Hematopoietic multipotent progenitor cell treated with erythropoietin and hydrocortisone succinate and interleukin-3 and kit ligand, for 17 days (in vitro differentiated cells): ENCODE data around the gene TCF12.
"Not testable (repeated sequence)": the region's sequence is repeated elsewhere in the genome, so short reads cannot be mapped to it uniquely, and the experiment has no call there.

Experiments used
- DNase-seq: peaks from one replicate; pipeline ENCODE4 v3.0.0-alpha.2; 2015; ENCODE audit warnings: low spot score

Gene TCF12

DNA sequence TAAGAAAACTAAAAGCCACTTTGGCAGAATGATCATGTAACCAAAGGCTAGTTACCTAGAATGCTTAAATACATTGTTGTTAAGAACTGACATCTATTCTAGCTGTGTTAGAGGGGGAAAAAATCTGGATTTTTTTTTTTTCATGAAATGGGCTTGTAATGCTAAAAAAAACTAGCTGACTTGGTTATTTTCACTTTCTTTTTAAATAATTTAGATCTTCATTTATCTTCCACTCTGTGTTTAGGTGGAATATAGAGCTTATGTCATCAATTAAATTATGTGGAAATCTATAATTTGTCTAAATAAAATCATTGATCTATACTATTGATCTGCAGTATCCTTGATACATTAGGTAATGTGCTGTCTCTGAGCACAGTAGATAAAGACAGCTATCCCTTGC is 217.4 kb downstream of the TCF12 start:
- DNase-seq: no peak

DNA sequence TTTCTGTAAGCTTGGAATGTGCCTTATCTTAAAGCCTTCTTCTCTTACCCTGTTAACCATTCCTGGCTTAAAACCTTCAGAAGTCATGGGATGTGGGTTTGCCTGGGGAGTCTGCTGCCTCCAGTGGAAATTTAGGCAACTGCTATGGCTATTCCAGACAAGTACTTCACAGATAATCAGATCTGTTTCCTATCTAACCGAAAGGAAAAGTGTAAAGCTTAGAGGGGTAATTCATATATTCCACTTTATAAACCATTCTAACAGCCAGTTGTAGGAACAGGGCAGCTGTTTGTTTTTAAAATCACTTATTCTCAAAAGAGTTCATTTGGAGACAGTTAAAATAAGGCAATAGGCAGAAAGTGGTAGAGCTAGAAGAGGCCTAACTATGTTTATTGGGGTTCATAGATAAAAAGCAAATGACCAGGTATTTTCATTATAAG is 219.9 kb downstream of the TCF12 start:
- no peak for DNase-seq

DNA sequence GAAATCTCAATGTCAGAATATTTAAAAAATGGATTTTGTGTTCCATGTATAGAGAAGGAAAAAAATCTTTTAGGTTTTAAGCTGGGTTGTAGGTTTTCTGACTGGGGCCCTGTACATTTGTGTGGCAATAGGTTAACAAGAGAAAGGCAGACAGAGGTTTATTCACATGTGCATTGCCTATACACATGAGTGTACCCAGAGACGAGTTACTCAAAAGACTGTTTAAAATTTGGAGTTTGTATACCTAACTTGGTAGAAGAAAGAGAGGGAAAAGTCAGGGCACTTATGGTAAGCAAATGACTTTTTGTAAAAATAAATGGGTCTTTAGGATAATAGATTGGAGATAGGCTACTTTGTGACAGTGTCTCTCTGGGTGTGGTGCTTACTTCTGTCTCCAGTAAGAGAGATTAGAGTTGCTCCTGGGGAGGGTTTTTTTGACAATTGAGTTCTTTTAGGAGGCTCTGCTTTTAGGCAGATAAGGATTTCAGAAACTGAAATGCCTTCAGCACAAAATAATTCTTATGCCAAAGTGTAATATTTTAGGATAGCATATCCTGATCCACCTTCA is 225.2 kb downstream of the TCF12 start:
- peak; percentile 12 for DNase-seq

DNA sequence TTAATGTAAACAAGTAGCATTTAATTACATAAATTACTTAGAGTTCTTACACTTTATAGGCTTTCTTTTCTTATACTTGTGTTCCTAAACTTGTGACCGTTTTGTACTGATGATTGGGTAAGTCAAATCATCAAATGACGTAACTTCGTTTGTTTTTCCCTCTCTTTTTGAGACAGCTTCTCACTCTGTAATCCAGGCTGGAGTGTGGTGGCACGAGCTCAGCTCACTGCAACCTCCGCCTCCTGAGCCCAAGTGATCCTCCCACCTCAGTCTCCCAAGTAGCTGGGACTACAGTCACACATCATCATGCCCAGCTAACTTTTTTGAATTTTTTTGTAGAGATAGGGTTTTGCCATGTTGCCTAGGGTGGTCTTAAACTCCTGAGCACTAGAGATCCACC is 226.0 kb downstream of the TCF12 start:
- no peak for DNase-seq

DNA sequence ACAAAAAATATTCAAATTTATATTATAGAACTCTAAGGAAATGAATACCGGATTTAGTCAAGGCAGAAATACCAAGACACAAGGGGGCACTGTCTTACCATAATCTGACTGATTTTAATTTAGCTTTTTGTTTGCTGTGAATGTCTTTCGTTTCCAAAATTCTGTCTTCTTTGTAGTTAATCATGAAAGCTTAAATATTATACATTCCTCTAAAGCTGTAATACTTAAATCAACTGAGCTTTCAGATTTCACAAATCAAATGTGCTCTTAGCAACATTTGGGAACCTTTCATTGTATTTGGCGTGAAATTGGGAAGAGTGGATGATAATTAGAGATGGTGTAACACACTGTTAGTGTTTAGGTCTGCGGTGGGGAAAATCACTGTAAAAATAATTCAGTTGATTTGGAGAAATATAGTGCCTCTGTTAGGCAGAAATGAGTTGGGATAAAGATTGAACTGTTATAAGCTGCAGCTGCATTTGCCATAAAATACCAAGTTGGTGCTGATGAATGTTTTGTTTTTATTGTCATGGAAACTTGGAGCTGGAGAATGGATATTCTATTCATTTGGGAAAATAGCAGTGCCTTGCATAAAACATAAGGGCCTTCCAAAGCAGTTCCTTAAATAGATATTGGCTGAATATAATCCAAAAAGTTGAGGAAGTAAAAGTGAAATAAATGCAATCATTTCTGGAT is 228.2 kb downstream of the TCF12 start:
- peak; percentile 45 for DNase-seq

DNA sequence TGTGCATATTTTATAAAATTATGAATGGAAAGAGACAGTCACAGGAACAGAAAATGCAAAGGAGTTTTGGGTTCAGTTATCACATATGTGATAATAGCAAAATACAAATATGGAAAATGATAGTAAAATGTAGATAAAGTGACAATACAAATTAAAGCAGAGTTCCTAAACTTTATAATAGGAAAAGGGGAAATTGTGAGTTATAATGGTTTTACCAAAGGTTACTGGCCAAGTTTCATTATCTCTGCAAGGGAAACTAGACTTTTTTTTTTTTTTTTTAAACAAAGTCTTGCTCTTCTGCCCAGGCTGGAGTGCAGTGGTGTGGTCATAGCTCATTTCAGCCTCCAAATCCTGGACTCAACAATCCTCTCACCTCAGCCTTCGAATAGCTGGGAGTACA is 229.2 kb downstream of the TCF12 start:
- no peak for DNase-seq

DNA sequence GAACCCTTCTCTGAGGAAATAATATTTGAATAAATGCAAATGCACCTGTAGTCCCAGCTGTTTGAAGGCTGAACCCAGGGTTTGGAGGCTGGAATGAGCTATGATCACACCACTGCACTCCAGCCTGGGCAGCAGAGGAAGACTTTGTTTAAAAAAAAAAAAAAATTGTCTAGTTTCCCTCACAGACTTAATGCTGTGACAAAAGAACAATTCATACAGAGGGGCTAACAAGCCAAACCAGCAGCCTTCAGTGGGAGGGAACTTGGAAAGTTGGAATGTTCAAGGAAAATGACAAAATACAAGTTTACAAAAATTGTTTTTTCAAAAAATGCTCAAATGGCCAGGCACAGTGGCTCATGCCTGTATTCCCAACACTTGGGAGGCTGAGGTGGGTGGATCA is 229.8 kb downstream of the TCF12 start:
- no peak for DNase-seq

DNA sequence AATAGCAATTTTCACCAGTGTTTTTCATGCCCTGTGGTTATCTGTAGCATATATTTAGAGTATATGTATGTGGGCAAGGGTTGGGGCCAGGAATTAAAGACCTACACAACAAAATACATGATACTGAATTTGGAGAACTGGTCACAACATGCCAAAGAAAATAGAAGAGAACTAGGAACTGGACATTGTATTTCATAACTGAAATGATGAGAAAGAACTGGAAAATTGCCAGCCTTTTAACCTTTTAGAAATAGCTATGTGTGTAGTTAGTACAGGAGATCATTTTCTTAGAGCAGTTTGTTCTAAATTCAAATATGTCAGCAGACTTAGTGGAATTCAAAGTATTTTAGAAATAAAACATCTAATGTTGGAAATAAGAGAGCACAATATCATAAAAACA is 230.8 kb downstream of the TCF12 start:
- no peak for DNase-seq

DNA sequence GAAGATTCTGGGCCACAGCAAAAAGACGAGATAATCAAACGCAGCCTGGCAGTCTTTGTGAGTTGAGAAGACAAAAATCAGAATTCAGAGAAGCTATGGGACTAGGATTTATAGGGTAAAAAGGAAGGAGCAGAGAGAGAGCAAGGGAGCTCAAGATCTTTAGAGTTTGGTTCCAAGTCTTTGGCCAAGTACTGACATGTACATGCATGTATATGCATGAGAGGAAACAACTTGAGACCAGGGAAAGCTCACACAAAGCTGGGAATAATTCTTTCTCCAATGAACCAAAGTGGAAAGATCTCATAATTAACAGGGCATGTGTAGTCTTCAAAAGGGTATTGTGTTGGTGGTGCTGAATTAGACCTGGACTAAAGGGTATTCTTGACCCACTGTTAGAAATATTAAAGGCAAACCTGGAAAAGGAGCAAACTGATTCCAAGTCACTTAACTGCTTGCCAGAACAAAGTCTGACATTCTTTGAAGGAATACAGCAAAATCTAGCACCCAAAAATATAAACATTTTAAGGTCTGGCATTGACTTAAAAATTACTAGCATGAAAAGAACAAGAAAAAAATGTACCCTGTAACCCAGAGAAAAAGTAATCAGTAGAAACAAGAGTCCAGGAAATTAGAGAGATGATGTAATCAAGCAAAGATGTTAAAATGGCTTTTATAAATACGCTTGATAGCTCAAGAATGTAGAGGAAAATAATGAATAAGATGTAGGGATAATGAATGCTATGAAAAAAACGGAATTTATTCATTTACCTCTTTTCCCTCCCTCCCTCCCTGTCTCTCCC is 231.8 kb downstream of the TCF12 start:
- no peak for DNase-seq

DNA sequence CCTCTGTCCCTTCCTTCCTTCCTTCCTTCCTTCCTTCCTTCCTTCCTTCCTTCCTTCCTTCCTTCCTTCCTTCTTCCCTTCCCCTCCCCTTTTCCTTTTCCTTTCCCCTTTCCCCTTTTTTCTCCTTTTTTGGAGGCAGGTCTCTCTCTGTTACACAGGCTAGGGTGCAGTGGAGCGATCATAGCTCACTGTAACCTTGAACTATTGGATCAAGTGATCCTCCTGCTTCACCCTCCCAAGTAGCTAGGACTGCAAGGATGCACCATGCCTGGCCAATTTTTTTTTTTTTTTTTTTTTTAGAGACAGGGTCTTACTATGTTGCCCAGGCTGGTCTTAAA is 232.4 kb downstream of the TCF12 start:
- not testable (repeated sequence) for DNase-seq

DNA sequence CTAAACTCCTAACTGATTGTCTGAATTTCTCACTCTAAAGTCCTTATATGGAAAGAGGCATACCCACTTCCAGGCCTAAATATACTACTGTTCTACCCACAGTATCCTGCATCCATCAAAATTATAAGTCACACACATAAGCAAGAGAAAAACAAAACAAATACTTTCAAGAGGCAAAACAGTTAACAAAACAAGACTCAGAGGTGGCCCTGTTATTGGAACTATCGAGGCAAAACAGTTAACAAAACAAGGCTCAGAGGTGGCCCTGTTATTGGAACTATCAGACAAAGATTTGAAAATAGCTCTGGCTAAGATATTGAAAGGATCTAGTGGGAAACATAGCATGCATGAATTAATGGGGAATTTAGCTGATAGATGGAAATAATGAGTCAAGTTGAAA is 233.7 kb downstream of the TCF12 start:
- DNase-seq: no peak

DNA sequence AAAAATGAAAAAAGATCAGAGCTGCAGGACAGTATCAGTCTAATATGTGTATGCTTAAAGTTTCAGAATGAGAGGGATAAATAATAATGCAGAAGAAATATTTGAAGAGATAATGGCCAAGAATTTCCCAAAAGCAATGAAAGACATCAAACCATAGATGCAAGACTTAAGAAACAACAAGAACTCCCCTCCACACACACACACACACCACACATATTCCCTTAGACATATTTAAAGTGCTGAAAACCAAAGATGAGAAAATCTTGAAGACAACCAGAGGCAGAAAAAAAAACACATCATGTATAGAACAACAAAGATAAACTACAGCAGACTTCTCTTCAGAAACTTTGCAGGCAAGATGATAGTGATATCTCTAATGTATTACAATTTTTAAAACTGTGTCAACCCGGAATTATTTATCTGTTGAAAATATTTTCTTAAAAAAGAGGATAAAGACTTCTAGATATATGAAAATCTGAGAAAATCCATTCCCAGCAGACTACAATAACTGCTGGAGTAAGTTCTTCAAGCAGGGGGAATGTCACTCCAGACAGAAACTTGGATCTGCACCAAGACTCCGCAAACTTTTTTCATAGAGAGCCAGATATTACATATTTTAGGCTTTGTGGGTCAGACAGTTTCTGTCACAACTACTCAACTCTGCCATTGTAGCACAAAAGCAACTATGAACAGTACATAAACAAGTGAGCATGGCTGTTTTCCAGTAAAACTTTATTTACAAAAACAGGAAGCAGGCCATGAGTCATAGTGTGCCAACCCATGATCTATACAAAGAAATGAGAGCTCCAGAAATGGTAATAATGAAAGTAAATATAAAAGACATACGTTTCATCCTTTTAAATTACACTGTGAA is 234.5 kb downstream of the TCF12 start:
- no peak for DNase-seq

DNA sequence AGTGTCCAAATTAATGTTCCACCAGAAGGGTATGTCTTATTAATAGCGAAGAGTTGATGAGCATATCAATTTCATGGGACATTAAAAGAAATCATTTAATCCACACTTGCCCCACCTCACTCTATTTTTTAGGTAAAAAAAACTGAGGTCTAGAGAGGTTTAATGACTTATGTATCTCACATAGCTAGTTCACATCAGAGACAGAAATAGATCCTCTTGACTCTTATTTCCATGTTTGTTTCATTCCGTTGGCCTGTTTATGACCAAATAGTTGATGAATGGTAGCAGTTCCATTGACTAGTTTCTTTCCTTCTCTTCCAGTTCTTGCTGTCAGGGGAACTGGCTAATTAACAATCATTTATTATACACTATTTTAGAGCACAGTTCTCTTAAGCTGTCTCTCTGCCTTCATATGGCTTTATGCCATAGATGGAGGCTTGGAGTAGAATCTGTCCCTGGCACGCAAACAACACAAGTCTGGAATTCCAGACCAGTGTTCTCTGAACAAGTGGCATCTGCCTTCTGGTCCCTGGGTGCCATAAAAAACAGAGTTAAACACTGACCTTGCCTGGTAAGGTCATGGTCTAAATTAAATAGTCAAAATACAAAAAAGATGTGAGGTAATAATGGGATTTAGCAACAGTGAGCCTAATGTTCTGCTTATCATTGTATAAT is 237.9 kb downstream of the TCF12 start:
- no peak for DNase-seq

DNA sequence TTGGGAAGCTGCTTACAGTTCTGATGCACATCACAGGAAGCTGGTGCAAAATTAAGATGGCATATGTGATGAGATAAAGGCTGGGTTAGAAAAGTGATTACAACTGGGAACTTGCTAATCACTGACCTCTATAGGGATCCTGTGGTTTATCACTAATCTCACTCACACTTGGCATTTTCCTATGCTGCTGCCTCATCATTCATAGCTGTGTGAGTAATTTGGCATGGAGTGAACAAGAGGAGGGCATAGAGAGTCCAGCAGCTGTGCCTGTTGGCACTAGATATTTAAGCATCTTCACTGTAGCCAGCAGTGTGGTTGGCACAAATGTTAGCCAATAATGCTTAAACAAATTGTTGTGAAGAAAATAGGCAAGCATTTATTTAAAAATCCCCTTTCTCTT is 240.1 kb downstream of the TCF12 start:
- no peak for DNase-seq

DNA sequence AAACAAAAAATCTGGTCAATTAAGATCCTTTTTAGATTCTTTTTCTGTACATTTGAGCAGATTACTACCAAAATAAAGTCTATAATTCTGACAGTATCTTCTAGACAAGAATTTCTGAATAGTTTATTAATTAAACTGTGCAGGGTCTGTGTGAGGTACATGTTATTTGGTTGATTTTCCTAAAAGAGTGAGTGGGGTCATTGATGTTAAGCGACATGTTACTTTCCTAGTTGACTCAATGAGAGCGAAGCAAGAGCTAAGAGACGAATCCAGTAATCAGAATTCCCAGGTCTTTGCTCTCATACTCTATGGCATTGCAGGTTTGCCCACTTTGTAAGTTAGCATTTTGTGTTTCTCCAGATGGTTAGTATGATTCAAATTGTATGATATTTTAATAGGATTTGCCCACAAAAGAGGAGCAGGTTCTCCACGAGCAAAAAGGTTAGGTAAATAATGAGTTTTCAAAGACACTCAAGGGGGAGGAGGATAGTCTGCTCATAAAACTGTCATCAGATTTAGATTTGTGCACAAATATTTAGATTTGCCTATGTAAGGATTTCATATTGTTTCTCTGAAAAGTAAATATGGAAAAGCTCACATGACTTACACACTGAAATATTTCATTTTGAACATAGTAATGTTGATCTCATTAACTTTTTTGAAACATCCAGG is 240.7 kb downstream of the TCF12 start:
- no peak for DNase-seq

DNA sequence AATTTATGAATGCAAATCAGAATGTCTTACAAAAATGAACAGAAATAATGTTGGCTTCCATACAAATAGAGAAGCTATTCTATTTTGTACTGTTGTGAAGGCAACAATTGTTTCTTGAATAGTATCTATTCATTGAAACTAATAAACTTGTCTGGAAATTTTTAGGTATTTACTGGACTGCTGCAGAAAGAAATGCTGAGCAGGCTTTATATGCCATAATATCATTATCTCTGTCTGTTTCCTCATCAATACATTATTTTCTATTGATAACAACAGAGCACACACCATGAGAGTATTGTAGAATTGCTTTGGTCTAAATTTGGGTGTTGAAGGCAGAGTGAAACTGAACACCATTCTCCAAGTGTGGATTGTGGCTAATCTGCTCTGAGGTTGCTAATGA is 241.3 kb downstream of the TCF12 start:
- no peak for DNase-seq

DNA sequence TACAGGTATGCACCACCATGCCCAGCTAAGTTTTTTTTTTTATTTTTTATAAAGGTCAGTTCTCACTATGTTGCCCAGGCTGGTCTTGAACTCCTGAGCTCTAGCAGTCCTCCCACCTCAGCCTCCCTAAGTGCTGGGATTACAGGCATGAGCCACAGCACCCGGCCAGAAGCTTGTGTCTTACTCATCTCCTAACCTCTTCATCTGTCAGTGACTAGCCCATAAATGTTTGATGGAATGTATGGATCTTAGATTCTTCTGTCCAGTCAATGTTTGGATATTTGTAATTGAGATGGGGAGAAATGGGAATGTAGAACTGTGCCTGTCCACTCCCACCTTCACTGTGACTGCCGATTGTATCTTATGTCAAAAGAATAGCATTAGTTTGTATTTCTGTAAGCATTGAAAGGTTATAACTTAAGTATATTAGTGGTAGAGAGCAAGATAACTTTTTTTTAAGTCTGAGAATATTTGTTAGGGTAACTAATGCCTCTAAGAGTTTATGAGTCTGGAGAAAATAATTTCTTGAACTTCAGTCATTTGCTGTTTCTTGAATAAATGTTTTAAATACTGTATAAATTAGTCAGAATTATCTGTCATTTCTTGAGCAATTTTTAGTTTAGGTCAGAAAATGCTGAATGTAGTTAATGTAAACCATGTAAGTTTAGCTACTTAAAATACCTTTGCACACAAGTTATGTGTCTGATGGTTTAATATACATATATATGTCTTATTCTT is 242.5 kb downstream of the TCF12 start:
- no peak for DNase-seq

DNA sequence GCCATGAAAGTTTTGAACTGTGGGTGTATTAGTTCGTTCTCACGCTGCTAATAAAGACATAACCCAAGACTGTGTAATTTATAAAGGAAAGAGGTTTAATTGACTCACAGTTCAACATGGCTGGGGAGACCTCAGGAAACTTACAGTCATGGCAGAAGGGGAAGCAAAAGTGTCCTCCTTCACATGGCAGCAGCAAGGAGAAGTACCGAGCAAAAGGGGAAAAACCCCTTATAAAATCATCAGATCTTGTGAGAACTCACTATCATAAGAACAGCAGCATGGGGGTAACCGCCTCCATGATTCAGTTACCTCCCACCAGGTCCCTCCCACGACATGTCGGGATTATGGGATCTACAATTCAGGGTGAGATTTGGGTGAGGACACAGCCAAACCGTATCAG is 245.8 kb downstream of the TCF12 start:
- DNase-seq: not testable (repeated sequence)

DNA sequence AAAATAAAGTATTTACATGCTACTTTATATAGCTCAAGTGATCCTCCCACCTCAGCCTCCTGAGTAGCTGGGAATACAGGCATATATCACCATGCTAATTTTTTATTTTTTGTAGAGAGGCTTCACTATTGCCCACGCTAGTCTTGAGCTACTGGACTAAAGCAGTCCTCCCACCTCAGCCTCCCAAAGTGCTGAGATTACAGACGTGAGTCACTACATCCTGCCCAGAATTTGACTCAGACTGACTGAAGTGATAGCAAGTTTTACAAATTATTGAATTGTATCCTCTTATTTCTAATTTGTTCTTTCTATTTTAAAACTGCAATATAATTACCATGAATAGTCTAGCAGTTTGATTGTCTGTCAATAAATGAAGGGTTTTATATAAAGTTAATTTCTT is 247.5 kb downstream of the TCF12 start:
- DNase-seq: no peak

DNA sequence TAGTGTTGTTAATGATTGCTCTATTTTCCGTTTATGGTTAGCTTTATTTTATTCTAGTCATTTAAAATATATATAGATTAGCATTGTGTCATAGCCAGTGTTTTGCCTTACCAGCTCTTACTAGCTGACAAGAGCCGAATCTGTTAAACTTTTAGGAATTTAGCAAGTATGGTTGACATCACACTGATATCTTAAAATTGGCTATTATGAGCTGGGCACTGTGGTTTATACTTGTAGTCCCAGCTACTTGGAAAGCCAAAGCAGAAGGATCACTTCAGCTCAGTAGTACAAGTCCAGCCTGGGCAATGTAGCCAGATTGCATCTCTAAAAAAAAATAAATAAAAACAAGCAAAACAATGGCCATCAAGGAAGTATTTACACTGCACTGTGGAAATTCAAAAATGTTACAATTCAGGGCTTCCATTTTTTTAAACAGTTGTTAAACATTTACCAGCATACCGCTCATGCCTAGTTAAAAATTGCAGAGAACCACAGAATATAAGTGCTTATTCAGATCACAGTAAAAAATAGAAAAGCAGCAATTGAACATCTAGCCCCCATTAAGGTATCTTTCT is 249.5 kb downstream of the TCF12 start:
- DNase-seq: no peak
